Adipocyte (in vitro differentiated cells): ENCODE measurements around the gene ZFAND2B.

Experiments used
- DNase-seq: peaks from one replicate; pipeline ENCODE4 v3.0.0-alpha.2; 2015; ENCODE audit warnings: low read depth
- H3K27me3 ChIP-seq: replicated peaks from 2 replicates; pipeline ENCODE4 v1.7.0; 2013; ENCODE audit warnings: mild to moderate bottlenecking, low read length, moderate library complexity; ENCODE audit not compliant: control insufficient read depth, insufficient read depth
- H3K36me3 ChIP-seq: 2 replicates; pipeline ENCODE4 v1.7.0; 2013; ENCODE audit warnings: low read length, mild to moderate bottlenecking, moderate library complexity; ENCODE audit not compliant: control insufficient read depth, insufficient read depth, severe bottlenecking
- H3K4me1 ChIP-seq: 2 replicates; pipeline ENCODE4 v1.7.0; 2013; ENCODE audit warnings: mild to moderate bottlenecking, low read length, moderate library complexity; ENCODE audit not compliant: control insufficient read depth, insufficient read depth
- H3K4me3 ChIP-seq: 2 replicates; pipeline ENCODE4 v1.7.0; 2013; ENCODE audit warnings: mild to moderate bottlenecking, low read length, moderate library complexity
- H3K9ac ChIP-seq: 2 replicates; pipeline ENCODE4 v1.7.0; 2013; ENCODE audit warnings: mild to moderate bottlenecking, low read length, moderate library complexity
- H3K9me3 ChIP-seq: 2 replicates; pipeline ENCODE4 v1.7.0; 2013; ENCODE audit warnings: mild to moderate bottlenecking, low read length, moderate library complexity; ENCODE audit not compliant: control insufficient read depth

Gene ZFAND2B

DNA sequence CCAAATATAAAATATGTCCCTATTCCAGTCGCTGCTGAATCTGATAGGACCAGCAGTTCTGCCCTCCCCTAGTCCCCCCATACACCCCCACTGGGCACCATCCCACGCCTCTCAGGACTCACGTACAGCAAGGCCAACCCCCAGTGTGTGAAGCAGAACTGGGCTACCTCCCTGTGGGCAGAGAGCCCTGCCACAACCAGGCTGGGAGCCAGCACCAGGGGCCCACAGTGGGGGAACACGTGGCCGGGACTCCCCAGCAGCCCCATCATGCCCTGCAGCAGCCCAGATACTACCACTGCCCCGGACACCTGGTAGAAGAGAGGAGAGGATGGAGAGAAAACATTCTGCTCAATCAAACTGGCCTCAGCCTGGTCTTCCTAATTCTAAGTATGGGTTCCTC is 38.1 kb upstream of the ZFAND2B start:
- Histone ChIP-seq H3K27me3 (no peaks in the 10 kb centered on the region), H3K4me1 (peaks cover 12% of the 10 kb centered on the region), H3K9ac (no peak overlapping the region), H3K4me3 (no peak overlapping the region), H3K36me3 (peaks cover 13% of the 10 kb centered on the region), H3K9me3 (no peaks in the 10 kb centered on the region)
- DNase-seq, result no peak

DNA sequence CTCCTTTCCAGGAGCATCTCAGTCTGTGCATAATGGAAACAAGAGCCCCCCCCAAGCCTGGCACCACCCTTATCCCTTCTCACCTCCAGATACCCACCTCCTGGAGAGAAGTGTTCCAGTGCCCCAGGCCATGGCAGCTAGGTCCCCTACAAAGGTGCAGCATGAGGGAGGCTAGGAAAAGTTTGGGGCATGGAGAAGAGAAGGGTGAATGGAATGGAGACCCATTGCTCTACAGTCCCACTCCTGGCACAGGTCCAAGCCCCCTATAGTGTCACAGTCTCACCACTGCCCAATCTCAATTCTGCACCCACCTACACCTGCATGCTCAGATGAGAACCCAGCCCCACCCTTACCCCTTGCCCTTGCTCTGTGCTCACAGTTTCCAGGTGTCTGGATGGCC is 37.6 kb upstream of the ZFAND2B start:
- no peak for DNase-seq
- H3K36me3 ChIP-seq, result peaks cover 17% of the 10 kb centered on the region
- H3K9me3 ChIP-seq, result no peaks in the 10 kb centered on the region
- no peak overlapping the region for H3K9ac ChIP-seq
- H3K4me1 ChIP-seq, result peaks cover 12% of the 10 kb centered on the region
- H3K4me3 ChIP-seq, result no peak overlapping the region
- no peaks in the 10 kb centered on the region for H3K27me3 ChIP-seq

DNA sequence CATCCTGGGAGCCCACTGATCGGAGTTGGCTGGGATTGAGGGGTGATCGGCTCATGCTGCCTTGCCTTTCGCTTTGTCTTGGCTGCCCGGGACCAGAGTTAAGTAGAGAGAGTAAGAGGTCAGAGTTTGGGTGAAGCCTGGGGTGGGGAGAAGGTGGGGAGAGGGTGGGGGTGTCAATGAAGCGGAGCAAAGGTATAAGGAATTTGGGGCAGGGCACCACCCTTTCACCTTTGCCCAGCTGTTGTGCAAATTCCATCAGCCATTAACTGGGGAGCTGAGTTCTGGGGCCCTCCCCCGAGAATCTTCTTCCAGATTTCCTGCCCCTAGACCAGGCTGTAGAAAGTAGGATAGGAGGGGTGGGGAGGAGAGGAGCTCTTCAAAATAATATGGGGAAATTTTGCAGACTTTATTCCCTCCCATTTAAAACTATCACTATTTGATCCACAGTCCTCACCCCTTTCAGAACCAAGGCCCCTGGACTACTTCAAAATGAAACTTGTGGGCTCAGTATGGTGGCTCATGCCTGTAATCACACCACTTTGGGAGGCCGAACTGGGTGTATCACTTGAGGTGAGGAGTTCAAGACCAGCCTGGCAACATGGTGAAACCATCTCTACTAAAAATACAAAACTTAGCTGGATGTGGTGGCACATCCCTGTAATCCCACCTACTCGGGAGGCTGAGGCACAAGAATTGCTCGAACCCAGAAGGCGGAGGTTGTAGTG is 36.5 kb upstream of the ZFAND2B start, which contains the start of gene SLC23A3:
TSS of gene SLC23A3 (minus strand) at position 100 of the 725 bp plus-strand sequence. CDS start at position 55, 45 bp downstream.
- Histone ChIP-seq H3K9me3 (no peaks in the 10 kb centered on the region), H3K4me1 (peaks cover 22% of the 10 kb centered on the region), H3K9ac (peak within 1 kb of the TSS; percentile 44), H3K4me3 (no peak within 1 kb of the TSS), H3K36me3 (peaks cover 28% of the 10 kb centered on the region), H3K27me3 (no peaks in the 10 kb centered on the region)
- DNase-seq, result no peak

DNA sequence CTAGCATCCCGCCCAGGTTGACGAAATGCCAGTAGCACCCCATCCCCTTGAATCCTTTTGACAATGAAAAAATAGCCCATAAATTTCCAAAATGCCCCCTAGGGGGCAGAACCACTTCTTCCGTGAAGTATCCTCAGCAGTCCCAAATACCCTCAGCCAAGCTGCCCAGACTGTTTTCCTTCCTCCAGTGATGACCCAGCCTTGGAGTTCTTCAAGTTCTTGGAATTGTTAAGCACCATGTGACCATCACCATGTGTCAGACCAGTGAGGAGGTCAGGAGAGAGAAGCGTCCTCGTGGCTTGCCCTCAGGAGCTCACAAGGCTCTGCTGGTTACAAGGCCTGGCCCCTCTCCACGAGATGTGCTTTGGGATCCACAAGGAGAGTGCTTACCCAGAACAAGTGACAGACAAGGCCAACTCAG is 35.3 kb upstream of the ZFAND2B start:
- no peaks in the 10 kb centered on the region for H3K27me3 ChIP-seq
- peaks cover 28% of the 10 kb centered on the region for H3K36me3 ChIP-seq
- peak; percentile 87 for DNase-seq
- peaks cover 31% of the 10 kb centered on the region for H3K4me1 ChIP-seq
- no peak overlapping the region for H3K4me3 ChIP-seq
- no peaks in the 10 kb centered on the region for H3K9me3 ChIP-seq
- H3K9ac ChIP-seq, result peak overlapping the region; percentile 50

DNA sequence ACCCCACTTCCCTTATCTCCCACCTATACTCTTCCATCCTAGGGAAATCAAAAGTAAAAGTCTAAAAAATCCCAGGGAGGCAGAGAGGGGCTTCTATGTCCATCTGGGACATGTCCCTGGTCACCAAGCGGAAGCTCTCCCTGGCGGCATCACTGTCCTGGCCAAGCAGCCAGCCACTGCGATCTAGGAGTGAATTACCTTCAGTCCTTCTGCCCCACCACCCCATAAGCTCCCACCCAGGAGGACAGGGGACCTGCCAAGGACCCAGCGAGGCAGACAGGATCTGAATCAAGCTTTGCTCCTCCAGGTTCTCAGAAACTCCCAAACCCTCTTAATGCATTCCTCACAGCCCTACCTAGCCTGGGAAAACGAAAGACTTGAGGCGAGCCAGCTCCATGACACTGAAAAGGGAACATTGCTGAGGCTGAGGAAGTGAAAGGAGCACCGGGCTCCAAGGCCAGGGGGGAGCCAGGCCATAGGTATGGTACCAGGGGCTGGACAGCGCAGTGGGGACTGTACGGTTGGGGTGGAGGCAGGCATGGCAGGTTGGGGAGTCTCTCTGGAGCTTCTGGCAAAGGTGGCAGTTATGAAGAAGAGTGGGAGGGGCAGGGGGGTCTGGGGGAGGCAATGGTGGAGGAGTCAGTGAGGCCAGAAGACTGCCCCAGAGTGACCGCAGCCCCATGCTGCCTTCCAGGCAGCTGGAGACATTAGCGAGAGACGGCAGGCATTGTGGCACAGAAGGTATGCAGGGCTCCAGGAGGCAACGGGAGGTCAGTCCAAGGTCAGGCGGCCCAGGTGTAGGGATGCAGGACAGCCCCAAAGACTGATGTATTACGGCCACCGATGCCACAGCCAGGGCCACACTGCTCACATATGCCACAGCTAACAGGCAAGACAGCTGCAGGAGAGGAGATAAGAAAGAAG is 34.1 kb upstream of the ZFAND2B start:
- no peaks in the 10 kb centered on the region for H3K9me3 ChIP-seq
- H3K36me3 ChIP-seq, result peaks cover 28% of the 10 kb centered on the region
- H3K27me3 ChIP-seq, result no peaks in the 10 kb centered on the region
- H3K4me3 ChIP-seq, result no peak overlapping the region
- peaks cover 36% of the 10 kb centered on the region for H3K4me1 ChIP-seq
- no peak for DNase-seq
- peak overlapping the region; percentile 50 for H3K9ac ChIP-seq

DNA sequence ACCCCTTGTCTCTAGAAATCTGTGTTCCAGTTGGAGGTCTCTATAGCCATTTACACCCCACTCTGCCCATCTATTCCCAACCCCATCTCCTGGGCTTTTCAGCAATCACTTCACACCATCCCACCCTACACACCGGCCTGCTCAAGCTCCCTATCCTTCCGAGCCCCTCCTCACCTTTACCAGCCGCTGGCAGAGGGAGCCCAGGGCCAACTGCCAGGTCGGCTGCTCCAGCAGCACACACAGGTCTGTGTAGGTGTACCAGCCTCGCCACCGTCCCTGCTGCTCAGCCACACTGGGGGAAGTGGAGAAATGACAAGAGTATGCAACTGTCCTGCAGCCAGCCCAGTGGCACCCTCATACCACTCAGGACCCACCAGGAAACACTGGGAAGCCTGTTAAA is 33.4 kb upstream of the ZFAND2B start:
- Histone ChIP-seq H3K36me3 (peaks cover 28% of the 10 kb centered on the region), H3K9ac (no peak overlapping the region), H3K4me3 (no peak overlapping the region), H3K27me3 (no peaks in the 10 kb centered on the region), H3K4me1 (peaks cover 37% of the 10 kb centered on the region), H3K9me3 (no peaks in the 10 kb centered on the region)
- no peak for DNase-seq

DNA sequence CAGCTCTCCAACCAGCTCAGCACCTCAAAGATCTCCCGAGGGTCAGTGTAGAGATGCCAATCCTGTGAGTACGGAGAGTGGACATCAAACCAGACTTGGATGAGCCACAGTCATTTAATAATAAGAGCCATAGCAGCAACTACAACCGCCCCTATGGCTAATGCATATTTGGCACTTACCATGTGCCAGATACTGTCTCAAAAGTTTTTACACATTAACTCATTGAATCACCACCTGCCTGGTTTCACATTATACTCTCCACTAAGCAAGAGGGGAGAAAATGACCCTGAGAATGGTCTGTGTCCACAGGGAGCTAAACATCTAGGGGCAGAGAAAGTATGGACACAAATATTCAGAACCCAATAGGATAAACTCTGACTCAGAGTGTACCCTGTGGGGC is 32.4 kb upstream of the ZFAND2B start:
- peaks cover 28% of the 10 kb centered on the region for H3K36me3 ChIP-seq
- no peak overlapping the region for H3K4me3 ChIP-seq
- H3K4me1 ChIP-seq, result peaks cover 42% of the 10 kb centered on the region
- H3K27me3 ChIP-seq, result no peaks in the 10 kb centered on the region
- no peak for DNase-seq
- H3K9me3 ChIP-seq, result no peaks in the 10 kb centered on the region
- peak overlapping the region; percentile 16 for H3K9ac ChIP-seq

DNA sequence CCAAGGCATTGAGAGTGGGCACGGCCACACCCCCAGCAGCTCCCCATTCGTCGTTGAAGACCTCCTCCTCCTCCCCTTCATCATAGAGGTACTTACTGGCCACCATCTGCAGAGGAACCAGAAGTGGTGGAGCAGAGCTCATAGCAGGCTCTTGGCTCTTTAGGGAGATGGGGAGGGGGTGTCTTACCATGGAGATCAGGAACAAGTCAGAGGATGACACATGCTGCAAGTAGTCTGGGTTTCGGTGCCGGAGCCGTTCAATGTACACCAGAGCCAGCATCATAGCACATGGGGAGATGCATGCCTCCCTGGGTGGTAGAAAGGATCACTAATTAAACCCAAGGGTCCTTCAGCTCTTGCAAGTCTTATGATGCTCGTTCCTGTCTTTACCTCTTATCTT is 31.8 kb upstream of the ZFAND2B start:
- no peak overlapping the region for H3K4me3 ChIP-seq
- H3K4me1 ChIP-seq, result peaks cover 48% of the 10 kb centered on the region
- H3K9ac ChIP-seq, result no peak overlapping the region
- no peak for DNase-seq
- H3K36me3 ChIP-seq, result peaks cover 28% of the 10 kb centered on the region
- H3K9me3 ChIP-seq, result no peaks in the 10 kb centered on the region
- no peaks in the 10 kb centered on the region for H3K27me3 ChIP-seq

DNA sequence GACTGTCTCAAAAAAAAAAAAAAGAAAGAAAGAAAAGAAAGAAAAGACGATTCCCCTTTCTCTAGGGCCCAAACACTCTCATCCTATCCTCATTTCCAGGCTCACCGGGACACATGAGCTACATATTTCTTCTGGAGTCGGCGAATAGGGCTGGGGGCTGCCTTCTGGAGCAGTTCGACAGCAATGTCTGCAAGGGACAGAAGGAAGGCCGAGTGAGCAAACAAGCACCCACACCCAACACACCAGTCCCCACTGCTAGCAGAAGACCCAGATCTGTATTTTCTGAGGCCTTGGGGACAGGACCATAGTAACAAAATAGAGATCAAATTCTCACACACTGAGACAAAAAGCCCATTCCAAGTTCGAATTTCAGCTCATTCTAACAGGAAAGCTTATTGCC is 31.1 kb upstream of the ZFAND2B start:
- Histone ChIP-seq H3K36me3 (peaks cover 35% of the 10 kb centered on the region), H3K4me1 (peaks cover 48% of the 10 kb centered on the region), H3K9ac (peak overlapping the region; percentile 99), H3K4me3 (peak overlapping the region; percentile 83), H3K27me3 (no peaks in the 10 kb centered on the region), H3K9me3 (no peaks in the 10 kb centered on the region)
- DNase-seq, result no peak

DNA sequence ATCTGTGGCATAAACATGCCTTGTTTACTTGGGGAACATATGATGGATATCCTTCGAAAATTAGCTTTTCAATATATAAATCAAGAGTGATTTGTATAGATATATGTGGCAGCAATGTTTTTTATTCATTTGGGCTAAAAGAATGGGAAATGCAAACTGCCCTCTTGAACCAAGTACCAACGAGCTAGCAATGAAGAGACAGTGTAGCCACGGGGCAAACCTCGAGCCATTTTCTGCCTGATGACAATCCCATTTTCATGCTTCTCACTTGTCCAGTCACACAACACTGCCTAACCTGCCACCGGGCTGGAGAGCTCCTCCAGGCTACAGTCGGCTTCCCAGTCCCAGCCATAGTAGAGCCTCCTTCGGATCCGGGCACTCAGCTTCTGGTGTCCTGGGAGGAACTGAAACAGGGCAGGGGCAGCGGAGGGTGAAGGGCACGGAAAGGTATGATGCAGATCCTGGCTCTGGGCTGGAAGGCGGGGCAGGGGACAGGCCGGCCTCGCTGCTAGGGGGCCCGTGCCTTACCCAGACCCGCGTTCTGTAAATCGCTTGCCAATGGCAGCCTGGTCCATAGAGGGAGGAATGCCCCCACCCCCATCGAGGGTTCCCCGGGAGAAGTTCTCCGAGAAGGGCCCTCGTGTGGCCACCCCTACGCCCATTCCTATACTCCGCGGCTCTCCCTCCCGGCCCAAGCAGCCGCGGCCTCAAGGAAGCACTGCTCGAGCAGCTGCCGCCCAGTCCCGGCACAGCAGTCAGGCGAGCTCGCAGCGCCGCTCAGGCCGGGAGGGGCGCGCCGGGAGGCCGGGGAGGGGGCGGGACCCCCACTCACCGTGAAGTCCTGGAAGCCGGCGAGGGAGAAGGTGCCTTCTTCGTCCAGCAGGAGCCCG is 30.4 kb upstream of the ZFAND2B start:
- Histone ChIP-seq H3K4me3 (peak overlapping the region; percentile 83), H3K4me1 (peaks cover 42% of the 10 kb centered on the region), H3K36me3 (peaks cover 42% of the 10 kb centered on the region), H3K9ac (peak overlapping the region; percentile 99), H3K9me3 (no peaks in the 10 kb centered on the region), H3K27me3 (no peaks in the 10 kb centered on the region)
- peak; percentile 73 for DNase-seq
